OCI-LY1 (cell line): ENCODE results near the gene TRIM26.

Experiments used
- CTCF ChIP-seq: fragments of 200-600 bp; sonication (generic), shearing (Covaris generic); IDR thresholded peaks from 2 replicates; pipeline ENCODE4 v1.5.1; 2017; ENCODE audit warnings: mild to moderate bottlenecking, antibody characterized with exemption, low read length, moderate library complexity, mixed read lengths
- EZH2 ChIP-seq: fragments of 200-600 bp; sonication (generic), shearing (Covaris generic); IDR thresholded peaks from 2 replicates; pipeline ENCODE4 v1.8.0; 2017; ENCODE audit warnings: borderline replicate concordance, mixed run types, mild to moderate bottlenecking, antibody characterized with exemption, low read length, moderate library complexity, mixed read lengths

DNA sequence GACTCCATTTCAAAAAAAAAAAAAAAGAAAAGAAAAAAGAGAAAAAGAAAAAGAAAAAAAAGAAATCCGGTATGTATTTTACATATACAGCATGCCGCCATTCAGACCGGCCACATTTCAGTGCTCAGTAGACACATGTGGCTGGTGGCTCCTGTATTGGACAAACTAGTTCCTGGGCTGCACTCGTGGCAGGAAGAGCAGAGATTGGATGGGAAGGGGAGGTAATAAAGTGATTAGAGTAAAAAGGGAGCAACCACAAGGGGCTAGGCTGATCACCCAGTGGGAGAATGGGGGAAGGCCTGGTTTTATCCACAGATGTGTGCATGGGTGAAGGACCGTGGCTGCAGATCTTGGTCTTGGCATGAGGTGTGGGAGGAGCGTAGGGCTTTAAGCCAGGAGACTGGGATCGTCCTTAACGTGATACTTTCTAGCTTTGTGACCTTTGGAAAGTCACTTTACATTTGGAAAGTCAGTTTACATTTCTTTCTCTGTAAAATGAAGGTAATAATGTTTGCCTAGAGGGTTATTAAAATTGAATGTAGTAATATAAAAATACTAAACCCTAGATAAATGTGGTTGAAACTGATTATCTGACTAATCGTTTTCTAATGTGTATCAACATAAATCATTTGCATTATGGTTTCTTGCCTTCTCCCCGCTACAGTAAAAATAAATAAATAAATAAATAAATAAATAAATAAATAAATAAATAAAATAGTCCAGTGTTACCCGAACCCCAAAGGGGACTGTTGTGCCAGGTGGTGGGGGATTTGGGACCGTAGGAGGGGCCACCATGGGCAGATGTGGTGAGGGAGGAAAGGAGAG lies 50.7 kb downstream of the TRIM26 start:
- TF ChIP-seq EZH2 = no peak
- no peak for TF ChIP-seq CTCF
